Ascending aorta (tissue), 2 donors: ENCODE data around the gene ARHGEF7. TPM values are rescaled to one million over a fixed set of nuclear protein-coding genes. Genes with fewer than 3 reads are reported as not detected.

Experiments
- DNase-seq, 2 donors: peaks; one replicate each; pipeline ENCODE4 v3.0.0-alpha.2; 2019; ENCODE audit warnings: low spot score in 2 of 2
- H3K27ac ChIP-seq, 2 donors: fragments of 200-600 bp; sonication (generic); one replicate each; pipeline ENCODE4 v1.5.1; 2016 to 2017; ENCODE audit warnings: mild to moderate bottlenecking in 1 of 2
- H3K27me3 ChIP-seq: fragments of 200-600 bp; sonication (generic); one replicate; pipeline ENCODE4 v1.5.1; 2017
- H3K36me3 ChIP-seq, 2 donors: fragments of 200-600 bp; sonication (generic); one replicate each; pipeline ENCODE4 v1.5.1; 2016
- H3K4me1 ChIP-seq, 2 donors: fragments of 200-600 bp; sonication (generic); one replicate each; pipeline ENCODE4 v1.5.1; 2016 to 2017; ENCODE audit warnings: mild to moderate bottlenecking in 1 of 2
- H3K4me3 ChIP-seq, 2 donors: fragments of 200-600 bp; sonication (generic); one replicate each; pipeline ENCODE4 v1.5.1; 2016 to 2017; ENCODE audit warnings: mild to moderate bottlenecking in 1 of 2
- H3K9me3 ChIP-seq, 2 donors: fragments of 200-600 bp; sonication (generic); one replicate each; pipeline ENCODE4 v1.5.1; 2016
- intact Hi-C: fragments of 100-400 bp; cut with DNase I; formaldehyde crosslinking; loops from one replicate; pipeline ENCODE4 v1.15.1; 2023
- total RNA-seq: library from RNA; depleted of rRNA; stranded (reverse); fragments of >200 nt; gene quantifications from one replicate; pipeline ENCODE4 v1.1.0, GENCODE V29; 2016
- TF ChIP-seq, protein P1 (sequence below), 3 experiments: fragments of 200-600 bp in 2 of 3; fragments of 450-650 bp in 1 of 3; sonication (generic) in 2 of 3; IDR thresholded peaks; one replicate each; pipeline ENCODE4 v1.5.1; 2016 to 2019; ENCODE audit warnings: antibody characterized with exemption in 3 of 3, mild to moderate bottlenecking in 1 of 3, moderate library complexity in 1 of 3

ARHGEF7 gene
- total RNA-seq, 1 donor from 2014 or later: 32.2 TPM

DNA sequence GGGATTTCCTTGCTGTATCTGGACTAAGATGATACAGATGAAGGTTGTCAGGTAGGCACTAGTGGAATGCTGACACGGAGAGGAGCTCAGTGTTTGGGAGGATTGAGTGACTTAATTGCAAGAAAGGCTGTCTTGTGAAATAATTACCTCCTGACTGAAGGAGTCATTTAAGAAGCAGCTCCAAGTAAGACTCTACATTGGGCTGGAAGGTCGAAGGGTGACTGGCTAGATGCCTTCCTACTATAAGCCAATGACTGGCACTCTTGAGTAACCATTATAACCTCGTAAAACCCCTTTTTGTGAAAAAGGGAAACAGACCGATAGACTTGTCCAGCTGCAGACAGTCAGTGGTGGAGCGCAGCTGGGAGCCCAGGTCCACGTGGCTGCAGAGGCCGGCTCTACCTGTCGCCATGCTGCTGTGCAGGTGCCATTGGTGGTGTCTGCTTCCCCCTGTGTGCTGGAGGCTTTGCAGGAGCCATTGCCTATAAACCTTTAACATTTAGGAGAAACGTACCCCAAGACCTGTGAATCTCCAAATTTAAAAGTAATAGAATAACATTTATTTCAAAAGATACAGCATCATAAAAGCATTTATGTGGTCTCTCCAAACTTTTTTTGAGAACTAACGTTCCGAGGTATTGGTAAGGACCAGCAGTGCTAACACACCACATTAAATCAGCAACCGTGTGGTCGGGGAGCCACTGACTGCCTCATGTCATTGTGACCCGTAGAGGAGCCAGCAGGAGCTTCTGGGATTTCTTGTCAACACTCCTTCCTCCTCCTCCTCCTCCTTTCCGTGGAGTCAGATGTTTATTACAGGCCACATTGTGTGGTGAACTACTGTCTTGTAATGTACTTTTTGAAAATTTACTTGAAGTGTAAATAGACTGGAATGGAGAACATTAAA lies 124.9 kb downstream of the ARHGEF7 start:
- Histone ChIP-seq H3K36me3 (peaks cover 14 to 18% of the 10 kb centered on the region in 2 donors), H3K4me1 (no peaks in the 10 kb centered on the region), H3K9me3 (no peaks in the 10 kb centered on the region), H3K27me3 (no peaks in the 10 kb centered on the region), H3K4me3 (no peak overlapping the region), H3K27ac (no peak overlapping the region)
- no peak for DNase-seq
- intact Hi-C loops: loop anchor here (5.0 kb wide), 1 partner anchor 178 kb away; no protein-coding TSS in a partner anchor
- TF ChIP-seq, protein P1, sequence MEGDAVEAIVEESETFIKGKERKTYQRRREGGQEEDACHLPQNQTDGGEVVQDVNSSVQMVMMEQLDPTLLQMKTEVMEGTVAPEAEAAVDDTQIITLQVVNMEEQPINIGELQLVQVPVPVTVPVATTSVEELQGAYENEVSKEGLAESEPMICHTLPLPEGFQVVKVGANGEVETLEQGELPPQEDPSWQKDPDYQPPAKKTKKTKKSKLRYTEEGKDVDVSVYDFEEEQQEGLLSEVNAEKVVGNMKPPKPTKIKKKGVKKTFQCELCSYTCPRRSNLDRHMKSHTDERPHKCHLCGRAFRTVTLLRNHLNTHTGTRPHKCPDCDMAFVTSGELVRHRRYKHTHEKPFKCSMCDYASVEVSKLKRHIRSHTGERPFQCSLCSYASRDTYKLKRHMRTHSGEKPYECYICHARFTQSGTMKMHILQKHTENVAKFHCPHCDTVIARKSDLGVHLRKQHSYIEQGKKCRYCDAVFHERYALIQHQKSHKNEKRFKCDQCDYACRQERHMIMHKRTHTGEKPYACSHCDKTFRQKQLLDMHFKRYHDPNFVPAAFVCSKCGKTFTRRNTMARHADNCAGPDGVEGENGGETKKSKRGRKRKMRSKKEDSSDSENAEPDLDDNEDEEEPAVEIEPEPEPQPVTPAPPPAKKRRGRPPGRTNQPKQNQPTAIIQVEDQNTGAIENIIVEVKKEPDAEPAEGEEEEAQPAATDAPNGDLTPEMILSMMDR (IDR thresholded peaks at IDR 0.05): no peak

DNA sequence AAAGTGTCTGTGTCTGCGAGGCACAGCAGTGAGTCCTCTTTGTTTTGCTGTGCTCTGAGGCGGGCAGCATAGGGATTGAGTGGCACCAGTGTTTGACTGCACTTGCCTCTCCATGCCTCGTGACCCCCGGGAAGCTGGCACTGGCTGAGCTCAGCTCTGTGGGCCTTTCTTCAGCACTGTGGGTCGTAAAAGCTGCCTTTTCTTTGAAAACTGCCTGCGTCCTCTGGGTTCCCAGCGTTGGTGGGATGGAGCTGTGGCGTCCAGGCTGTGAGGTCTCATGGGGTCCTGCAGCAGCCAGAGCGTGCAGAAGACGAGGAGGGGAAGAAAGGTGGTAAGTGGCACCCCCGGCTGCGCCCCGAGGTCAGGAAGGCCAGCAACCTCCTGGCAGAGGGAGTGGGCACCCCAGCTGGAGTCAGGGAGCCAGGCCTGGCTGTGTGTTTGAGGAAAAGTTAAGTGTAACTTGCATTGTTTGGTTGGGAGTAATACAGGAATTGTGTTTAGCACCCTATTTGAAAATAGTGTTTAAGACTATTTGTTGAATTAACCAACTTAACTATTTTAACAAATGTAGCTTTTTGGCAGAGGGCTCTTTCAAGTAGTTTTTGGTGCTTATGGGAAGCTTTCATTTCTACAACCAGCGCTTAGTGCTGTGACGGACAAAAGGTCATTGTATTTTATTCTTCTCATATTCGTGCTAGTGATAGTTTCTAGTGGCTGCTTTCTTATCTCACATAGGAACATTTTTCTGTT lies 126.1 kb downstream of the ARHGEF7 start:
- no peaks in the 10 kb centered on the region for H3K4me1 ChIP-seq
- H3K36me3 ChIP-seq: peaks cover 22 to 29% of the 10 kb centered on the region in 2 donors
- no peak for DNase-seq
- H3K27ac ChIP-seq: no peak overlapping the region
- no peaks in the 10 kb centered on the region for H3K27me3 ChIP-seq
- H3K4me3 ChIP-seq: no peak overlapping the region
- TF ChIP-seq, protein P1 (IDR thresholded peaks at IDR 0.05): no peak
- H3K9me3 ChIP-seq: no peaks in the 10 kb centered on the region
- intact Hi-C loops: no loop called here

DNA sequence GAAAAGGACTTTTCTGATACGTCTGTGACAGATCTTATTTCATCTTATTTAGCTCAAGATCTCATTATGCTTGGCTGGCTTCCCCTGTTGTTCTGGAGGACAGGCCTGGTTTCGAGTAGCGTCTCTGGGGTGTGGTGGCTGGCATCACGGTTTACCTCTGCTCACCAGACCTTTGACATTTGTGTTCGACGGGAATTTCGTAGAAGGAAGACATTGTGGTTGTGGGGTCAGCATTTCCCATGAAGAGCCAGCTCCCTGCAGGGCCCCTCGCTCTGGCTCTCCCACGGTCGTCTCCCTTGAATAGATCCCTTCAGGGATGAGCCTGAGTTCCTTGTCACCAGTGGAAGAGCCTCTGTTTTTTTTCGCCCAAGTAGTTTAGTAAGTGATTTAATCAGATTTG lies 126.8 kb downstream of the ARHGEF7 start:
- intact Hi-C loops: no loop called here
- Histone ChIP-seq H3K27me3 (no peaks in the 10 kb centered on the region), H3K9me3 (no peaks in the 10 kb centered on the region), H3K4me1 (no peaks in the 10 kb centered on the region), H3K27ac (no peak overlapping the region), H3K4me3 (no peak overlapping the region), H3K36me3 (peaks cover 26 to 34% of the 10 kb centered on the region in 2 donors)
- TF ChIP-seq, protein P1 (IDR thresholded peaks at IDR 0.05): no peak
- no peak for DNase-seq

DNA sequence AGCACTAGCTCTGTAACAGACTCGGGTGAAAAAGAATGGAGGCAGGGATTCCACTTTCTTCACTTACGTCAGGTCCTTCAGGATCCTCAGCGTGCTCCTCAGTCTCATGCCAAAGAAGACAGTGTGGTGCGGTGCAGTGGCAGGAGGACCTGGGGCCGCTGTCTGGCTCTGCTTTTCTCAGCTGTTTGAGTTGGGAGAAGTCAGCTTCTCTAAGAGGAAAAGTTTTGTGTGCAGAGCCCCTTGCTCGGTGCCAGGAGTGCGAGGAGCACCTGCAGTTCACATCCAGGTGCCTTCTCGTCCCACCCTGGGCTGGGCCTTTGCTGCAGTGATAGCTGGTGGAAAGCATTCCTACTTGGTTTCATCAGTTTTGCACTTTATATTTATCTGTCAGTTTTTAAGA lies 127.5 kb downstream of the ARHGEF7 start:
- peaks cover 26 to 41% of the 10 kb centered on the region in 2 donors for H3K36me3 ChIP-seq
- H3K27me3 ChIP-seq: no peaks in the 10 kb centered on the region
- no peak overlapping the region for H3K27ac ChIP-seq
- DNase-seq: peak in 1 of 2 donors; percentile 38
- no peaks in the 10 kb centered on the region for H3K9me3 ChIP-seq
- H3K4me3 ChIP-seq: no peak overlapping the region
- intact Hi-C loops: no loop called here
- peaks cover 0 to 4% of the 10 kb centered on the region in 2 donors for H3K4me1 ChIP-seq
- TF ChIP-seq, protein P1 (IDR thresholded peaks at IDR 0.05): no peak

DNA sequence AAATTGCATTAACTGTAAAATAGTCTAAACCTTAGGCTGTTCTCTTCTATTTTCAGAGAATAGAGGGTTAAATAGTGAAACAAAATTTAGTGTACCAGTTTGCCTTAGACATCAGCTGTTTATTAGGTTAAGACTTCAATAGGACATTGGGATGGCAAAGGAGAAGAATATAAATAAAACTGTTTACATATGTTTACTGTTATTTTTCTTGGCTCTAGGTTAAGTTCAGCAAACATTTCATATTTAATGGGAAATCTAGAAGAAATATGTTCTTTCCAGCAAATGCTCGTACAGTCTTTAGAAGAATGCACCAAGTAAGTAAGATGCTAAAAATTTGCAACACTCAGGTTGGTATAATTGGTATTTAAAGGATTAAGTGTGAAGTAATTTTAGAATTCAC lies 128.9 kb downstream of the ARHGEF7 start:
- Histone ChIP-seq H3K9me3 (no peaks in the 10 kb centered on the region), H3K27ac (no peak overlapping the region), H3K4me3 (no peak overlapping the region), H3K4me1 (peaks cover 0 to 12% of the 10 kb centered on the region in 2 donors), H3K36me3 (peaks cover 25 to 49% of the 10 kb centered on the region in 2 donors), H3K27me3 (no peaks in the 10 kb centered on the region)
- TF ChIP-seq, protein P1 (IDR thresholded peaks at IDR 0.05): no peak
- no peak for DNase-seq
- intact Hi-C loops: no loop called here
